BJ (cell line): ENCODE results near the gene PSMB8. TPM values are rescaled to one million over a fixed set of nuclear protein-coding genes. Genes with fewer than 3 reads are reported as not detected.

ENCODE experiments used
- CTCF ChIA-PET: fragments of 350-600 bp; formaldehyde crosslinking; extraction: SDS; loops from one replicate; lab custom pipeline; 2021; ENCODE audit warnings: antibody characterized with exemption, inconsistent platforms; lab: Yijun Ruan, JAX
- POLR2A ChIA-PET: fragments of 300-600 bp; sonication (Branson Sonifier 250); formaldehyde crosslinking; extraction: SDS; loops from one replicate; lab custom pipeline; 2021; ENCODE audit warnings: antibody characterized with exemption; lab: Charles Lee
- DNase-seq: peaks from one replicate; pipeline ENCODE4 v3.0.0-alpha.2; 2011; ENCODE audit warnings: low read depth
- H3K27me3 ChIP-seq: 2 replicates; pipeline ENCODE4 v1.6.0; 2011; ENCODE audit warnings: low read length; ENCODE audit not compliant: control insufficient read depth, insufficient read depth
- H3K36me3 ChIP-seq: 2 replicates; pipeline ENCODE4 v1.5.1; 2011; ENCODE audit warnings: low read length; ENCODE audit not compliant: control insufficient read depth, insufficient read depth
- H3K4me3 ChIP-seq: 2 replicates; pipeline ENCODE4 v1.5.1; 2011; ENCODE audit warnings: low read depth, mild to moderate bottlenecking, control low read depth, low read length
- polyA plus RNA-seq: library from polyadenylated mRNA; depleted of rRNA; stranded (reverse); fragments of >200 nt; gene quantifications from 2 replicates; pipeline ENCODE4 v1.2.3, GENCODE V29; 2011
- TF ChIP-seq, protein P1 (sequence below): IDR thresholded peaks from 2 replicates; pipeline ENCODE4 v1.5.1; 2011; ENCODE audit warnings: low read depth, mild to moderate bottlenecking, control low read depth, inconsistent platforms, low read length, moderate library complexity; ENCODE audit not compliant: insufficient read depth

The PSMB8 gene
- polyA plus RNA-seq, 1 experiment, result 79.6 TPM

DNA sequence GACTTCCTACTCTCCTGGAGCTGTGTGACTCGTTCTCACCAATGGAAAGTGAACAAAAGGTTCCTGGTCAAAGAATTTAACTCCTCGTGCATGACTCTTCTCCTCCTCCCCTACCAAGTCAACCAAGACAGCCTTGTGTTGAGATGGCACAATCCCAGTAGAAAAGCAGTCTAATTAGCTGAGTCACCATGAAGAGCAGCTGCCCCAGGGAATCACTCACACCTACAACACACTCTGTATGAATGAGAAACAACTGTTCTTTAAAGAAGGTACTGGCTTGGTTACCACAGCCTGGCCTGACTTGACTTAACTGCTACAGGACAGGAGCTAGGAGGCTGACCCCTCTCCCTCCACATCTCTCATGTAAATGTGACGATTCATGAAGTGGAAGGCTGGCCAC, 24.1 kb downstream of the PSMB8 start:
- Histone ChIP-seq H3K4me3 (no peak overlapping the region), H3K27me3 (no peaks in the 10 kb centered on the region; the same call in 1 of the 2 replicates), H3K36me3 (no peaks in the 10 kb centered on the region)
- ChIA-PET CTCF (interaction anchor here (1.0 to 5.2 kb wide), 4 partner anchors 10 to 48 kb away, joined by 3 to 26 read pairs (median 4); partner anchors contain the start of gene TAP2), POLR2A (no interaction called here)
- TF ChIP-seq, protein P1, sequence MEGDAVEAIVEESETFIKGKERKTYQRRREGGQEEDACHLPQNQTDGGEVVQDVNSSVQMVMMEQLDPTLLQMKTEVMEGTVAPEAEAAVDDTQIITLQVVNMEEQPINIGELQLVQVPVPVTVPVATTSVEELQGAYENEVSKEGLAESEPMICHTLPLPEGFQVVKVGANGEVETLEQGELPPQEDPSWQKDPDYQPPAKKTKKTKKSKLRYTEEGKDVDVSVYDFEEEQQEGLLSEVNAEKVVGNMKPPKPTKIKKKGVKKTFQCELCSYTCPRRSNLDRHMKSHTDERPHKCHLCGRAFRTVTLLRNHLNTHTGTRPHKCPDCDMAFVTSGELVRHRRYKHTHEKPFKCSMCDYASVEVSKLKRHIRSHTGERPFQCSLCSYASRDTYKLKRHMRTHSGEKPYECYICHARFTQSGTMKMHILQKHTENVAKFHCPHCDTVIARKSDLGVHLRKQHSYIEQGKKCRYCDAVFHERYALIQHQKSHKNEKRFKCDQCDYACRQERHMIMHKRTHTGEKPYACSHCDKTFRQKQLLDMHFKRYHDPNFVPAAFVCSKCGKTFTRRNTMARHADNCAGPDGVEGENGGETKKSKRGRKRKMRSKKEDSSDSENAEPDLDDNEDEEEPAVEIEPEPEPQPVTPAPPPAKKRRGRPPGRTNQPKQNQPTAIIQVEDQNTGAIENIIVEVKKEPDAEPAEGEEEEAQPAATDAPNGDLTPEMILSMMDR, result no peak
- no peak for DNase-seq

DNA sequence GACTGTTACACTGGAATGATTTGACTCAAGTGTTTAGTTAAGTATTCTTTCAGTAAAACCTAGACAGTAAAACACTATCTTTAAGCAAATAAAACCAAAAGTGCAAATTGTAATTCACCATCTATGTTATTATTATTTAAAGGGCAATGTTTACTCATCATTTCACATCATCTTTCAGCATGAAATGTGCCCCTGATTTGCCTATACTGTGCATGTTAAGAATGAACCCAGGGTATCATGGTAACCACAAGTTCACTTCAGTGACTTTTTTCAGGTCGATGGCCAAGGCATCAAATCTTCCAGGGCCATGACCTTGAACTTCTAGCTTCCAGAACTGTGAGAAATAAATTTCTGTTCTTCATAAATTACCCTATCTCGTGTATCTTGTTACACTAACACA, 25.0 kb downstream of the PSMB8 start:
- ChIA-PET CTCF (interaction anchor here (1.3 to 5.2 kb wide), 2 partner anchors 15 to 20 kb away, joined by 5 to 26 read pairs; partner anchors contain the start of gene TAP2), POLR2A (no interaction called here)
- DNase-seq, result no peak

DNA sequence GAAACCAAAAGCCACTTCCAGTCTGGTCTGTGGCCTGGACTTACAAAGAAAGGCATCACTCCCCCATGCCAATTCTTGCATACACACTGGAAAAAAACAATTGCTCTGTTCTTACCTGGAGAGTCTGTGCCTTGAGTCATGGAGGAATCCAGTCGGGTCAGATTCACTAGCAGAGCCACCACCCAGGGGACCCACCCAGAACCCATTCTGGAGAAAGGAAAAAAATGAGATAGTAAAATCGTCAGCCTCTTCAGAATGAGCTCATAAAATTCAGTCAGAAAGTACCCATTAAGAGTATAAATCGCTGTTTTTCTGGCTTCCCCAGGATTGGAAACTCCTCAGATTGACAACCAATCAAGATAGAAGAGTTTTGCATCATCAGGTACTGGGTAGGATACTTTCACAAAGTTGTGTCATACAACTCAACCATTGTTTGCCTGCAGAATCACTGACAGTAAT, 27.1 kb downstream of the PSMB8 start, which contains the start of gene HLA-DOB:
TSS of gene HLA-DOB (minus strand) at position 257 of the 459 bp plus-strand sequence. CDS start at position 206, 51 bp downstream.
- TF ChIP-seq, protein P1, result no peak
- ChIA-PET CTCF (no interaction called here), POLR2A (no interaction called here)
- no peak within 1 kb of the TSS for H3K4me3 ChIP-seq
- H3K27me3 ChIP-seq, result peaks cover 5% of the 10 kb centered on the region
- DNase-seq, result no peak
- H3K36me3 ChIP-seq, result no peaks in the 10 kb centered on the region

More for the DNA sequence above, 25.0 kb downstream of the PSMB8 start:
- H3K4me3 ChIP-seq, result no peak overlapping the region
- no peaks in the 10 kb centered on the region for H3K36me3 ChIP-seq
- H3K27me3 ChIP-seq, result no peaks in the 10 kb centered on the region; the same call in 1 of the 2 replicates
- TF ChIP-seq, protein P1, result no peak

DNA sequence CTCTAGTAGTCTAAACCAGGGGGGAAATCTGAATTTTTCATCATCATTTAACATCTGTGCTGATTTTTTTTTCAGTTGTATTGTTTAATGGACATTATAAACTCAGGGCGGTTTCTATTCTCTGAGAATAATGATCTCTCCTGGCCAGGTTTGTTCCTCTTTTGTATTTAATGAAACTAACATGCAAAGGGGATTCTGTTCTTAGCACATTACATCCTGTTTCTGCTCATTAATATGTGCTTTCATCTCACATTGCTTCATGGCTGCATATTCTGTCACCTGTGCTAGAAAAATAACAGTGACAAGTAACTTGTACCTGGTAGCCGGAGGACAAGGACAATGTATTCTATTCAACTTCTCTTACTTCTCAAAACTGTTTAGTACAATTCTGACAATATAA, 27.9 kb downstream of the PSMB8 start:
- Histone ChIP-seq H3K4me3 (no peak overlapping the region), H3K27me3 (peaks cover 5% of the 10 kb centered on the region), H3K36me3 (no peaks in the 10 kb centered on the region)
- no peak for DNase-seq
- TF ChIP-seq, protein P1, result no peak
- ChIA-PET CTCF (no interaction called here), POLR2A (no interaction called here)

DNA sequence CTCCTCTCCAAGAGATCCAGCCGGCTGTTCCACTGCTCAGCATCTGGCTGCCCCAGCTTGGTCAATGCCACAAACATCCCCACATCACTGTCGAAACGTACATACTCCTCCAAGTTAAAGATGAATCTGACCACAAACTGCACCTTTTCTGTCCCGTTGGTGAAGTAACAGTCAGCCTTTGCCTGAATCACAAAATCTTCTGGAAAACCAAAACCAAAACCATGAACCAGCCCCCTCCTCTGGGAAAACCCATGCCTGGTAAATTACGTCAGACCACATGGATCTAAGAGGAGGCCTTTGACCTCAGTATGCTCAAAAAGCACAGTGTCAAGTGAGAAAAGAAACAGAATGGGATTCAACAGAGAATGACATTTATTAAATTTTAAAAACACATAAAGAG, 28.7 kb downstream of the PSMB8 start:
- CTCF ChIA-PET, result interaction anchor here (0.5 to 1.1 kb wide), 3 partner anchors 23 to 53 kb away, joined by 3 to 4 read pairs (median 3); no protein-coding TSS in a partner anchor
- Histone ChIP-seq H3K36me3 (no peaks in the 10 kb centered on the region), H3K4me3 (no peak overlapping the region), H3K27me3 (peaks cover 5% of the 10 kb centered on the region)
- POLR2A ChIA-PET, result no interaction called here
- DNase-seq, result no peak
- TF ChIP-seq, protein P1, result no peak
